GM19023 (cell line): ENCODE results near the gene ZNF792.
"Not testable (repeated sequence)": the region's sequence is repeated elsewhere in the genome, so short reads cannot be mapped to it uniquely, and the experiment has no call there.

Experiments used
- ATAC-seq: cut with Tn5 transposase; IDR thresholded peaks from one replicate; pipeline ENCODE4 v1.9.1; 2021; ENCODE audit warnings: mild to moderate bottlenecking, moderate library complexity; ENCODE audit not compliant: unreplicated experiment

ZNF792 gene

DNA sequence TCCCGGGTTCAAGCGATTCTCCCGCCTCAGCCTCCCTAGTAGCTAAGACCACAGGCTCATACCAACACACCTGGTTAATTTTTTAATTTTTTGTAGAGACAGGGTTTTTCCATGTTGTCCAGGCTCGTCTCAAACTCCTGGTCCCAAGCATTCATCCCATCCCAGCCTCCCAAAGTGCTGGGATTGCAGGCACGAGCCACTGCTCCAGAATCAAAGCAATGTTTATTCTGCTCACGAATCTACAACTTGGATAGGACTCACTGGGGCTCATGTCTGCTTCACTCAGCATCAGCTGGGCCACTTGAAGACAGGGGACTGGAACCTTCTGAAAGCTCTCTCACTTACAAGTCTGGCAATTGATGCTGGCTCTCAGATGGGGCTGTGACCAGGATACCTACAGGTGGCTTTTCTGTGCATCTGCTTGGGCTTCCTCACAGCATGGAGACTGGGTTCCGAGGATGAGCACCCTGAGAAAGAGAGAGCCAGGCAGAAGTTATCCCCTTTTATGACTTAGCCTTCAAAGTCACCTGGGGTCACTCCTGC lies 8.2 kb upstream of the ZNF792 start:
- ATAC-seq, result no peak

DNA sequence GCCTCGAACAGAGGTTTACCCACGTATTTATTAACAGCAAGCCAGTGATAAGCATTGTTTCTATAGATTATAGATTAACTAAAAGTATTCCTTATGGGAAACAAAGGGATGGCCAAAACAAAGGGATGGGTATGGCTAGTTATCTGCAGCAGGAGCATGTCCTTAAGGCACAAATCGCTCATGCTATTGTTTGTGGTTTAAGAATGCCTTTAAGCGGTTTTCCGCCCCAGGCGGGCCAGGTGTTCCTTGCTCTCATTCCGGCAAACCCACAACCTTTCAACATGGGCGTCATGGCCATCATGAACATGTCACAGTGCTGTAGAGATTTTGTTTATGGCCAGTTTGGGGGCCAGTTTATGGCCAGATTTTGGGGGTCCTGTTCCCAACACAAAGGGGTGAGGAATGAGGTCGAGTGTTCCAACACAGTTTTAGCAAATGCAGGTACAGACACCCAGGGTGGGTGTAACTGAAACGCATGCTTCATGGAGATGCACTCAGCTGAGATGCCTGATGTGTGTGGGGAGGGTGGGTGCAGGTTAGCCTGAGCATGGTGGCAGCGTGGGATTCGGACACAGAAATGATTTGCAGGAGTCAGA lies 6.3 kb upstream of the ZNF792 start:
- not testable (repeated sequence) for ATAC-seq

DNA sequence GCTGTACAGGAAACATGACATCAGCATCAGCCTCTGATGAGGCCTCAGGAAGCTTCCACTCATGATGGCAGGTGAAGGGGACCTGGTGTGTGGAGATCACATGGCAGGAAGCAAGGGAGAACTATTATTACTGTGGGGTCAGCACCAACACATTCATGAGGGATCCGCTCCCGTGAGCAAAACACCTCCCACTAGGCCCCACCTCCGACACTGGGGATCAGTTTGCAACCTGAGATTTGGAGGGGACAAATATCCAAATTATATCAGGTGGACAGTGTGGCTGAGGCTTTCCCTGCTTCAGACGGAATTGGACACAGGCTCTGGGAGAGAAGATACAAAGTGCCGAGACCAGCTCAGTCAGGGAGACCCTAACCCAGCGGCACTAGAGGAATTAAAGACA lies 5.7 kb upstream of the ZNF792 start:
- no peak for ATAC-seq

DNA sequence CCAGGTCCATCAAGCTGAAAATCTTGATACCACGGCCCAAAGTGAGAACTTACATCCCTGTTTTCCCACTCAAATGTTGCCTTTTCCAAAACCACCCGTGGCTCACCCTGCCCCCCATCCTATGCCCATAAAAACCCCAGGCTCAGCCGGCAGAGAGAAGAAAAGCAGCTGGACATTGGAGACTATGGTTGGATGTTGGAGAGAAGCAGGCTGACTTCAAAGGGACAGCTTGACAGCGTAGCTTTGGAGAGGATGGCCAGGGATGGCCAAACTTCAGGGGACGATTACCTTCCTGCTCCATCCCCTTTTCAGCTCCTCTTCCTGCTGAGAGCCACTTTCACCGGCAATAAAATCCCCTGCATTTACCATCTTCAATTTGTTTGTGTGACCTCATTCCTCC lies 3.5 kb upstream of the ZNF792 start:
- ATAC-seq, result no peak

DNA sequence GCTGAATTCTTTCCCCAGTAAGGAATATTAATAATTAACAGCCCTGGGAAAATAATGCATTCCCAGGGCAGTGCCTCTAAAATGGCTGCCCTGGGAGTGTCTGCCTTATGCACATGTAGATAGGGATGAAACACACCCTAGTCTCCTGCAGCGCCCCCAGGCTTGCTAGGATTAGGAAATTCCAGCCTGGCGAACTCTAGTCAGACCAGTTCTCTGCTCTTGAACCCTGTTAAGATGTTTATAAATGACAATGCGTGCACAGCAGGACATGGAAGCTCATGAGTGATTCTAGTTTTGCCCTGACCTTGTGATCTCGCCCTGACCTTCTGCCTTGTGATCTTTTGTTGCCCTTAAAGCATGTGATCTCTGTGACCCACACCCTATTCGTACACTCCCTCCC lies 1.5 kb upstream of the ZNF792 start:
- ATAC-seq, result not testable (repeated sequence)

DNA sequence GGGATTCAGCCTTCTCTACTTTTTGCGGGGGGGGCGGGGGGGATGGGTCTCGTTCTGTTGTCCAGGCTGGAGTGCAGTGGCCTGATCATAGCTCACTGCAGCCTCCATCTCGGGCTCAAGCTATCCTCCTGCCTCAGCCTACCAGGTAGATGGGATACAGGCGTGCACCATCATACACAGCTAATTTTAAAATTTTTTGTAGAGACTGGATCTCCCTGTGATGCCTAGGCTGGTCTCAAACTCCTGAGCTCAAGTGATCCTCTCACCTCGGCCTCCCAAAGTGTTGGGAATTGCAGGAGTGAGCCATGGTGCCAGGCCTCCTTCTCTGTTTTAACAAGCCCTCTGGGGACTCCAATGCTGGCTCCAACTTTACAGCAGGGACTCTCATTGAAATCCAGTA lies 569 bp upstream of the ZNF792 start:
- ATAC-seq, result no peak

DNA sequence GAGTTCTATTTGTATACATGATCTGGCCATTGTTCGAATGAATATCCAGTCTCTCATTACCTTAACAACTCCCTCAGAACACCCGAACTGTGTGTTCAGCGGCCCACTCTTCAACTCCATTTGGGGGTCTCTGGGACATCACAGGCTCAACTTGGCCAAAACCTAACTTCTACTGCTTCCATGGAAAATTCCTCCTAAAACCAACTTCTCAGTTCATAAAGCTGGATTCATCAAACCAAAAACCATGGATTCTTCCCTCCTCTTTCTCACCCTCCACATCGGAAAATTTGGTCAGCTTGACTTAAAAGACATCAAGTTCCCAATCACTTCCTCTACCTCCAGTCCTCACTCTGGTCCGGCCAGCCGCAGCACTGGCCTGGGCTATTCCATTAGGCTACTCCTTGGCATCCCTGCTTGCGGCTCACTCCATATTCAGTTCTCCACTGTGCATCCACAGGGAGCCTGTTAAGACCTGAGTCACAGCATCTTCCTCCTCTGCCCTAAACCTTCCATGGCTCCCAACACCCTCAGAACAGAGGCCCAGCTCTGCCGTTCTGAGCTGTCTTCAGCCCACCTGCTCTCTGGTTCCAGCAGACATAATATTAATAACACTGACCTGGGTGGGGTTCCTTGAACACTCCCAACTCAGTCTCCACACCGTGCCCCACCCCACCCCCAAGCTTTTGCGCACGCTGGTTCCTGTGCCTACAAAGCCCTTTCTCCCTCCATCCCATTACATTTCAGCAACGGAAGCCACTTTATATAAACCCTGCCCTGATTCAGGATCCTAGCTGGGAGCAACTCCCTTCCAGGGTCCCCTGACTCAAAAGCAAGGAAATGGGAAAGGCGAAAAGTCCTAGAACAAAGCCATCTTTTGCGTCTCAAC lies 1.1 kb downstream of the ZNF792 start:
- no peak for ATAC-seq

DNA sequence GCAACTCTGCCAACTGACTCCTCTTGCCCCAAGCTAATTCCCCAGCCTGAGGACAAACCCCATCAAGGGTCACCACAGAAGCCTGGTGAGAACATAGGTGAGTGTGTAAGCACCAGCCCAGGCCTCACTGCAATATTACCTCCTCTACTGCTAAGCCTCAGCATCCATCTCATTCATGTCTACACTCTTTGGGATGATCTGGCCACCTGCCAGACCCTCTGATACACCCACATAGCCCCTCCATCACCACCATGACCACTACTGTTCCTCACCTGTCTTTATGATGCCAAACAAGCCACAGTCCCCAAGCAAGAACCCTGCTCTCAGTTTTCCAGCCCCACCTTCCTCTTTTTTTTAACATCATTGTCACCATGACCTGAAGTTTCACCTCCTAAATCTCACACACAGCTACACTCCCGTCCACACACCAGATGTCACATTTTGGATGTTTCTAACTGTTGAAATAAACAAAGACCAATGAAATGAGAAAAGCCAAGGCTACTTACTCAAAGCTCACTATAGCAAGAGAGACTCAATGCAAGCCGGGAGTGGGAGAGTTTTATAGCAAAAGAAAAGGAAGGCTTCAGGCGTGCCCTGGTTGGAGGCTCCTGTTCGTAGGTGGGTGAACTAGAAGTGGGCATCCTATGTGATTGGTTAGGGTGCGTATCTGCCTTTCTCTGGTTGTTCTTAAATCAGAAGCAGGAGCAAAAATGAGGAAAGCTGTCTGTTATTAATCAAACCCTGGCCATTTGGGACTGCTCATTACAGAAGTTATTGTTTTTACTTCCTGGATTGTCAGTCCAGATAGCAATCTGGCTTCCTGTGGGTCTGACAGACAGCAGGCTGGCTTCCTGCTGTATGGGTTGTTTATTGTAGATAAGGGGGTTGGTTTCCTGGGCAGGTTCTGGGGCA lies 2.0 kb downstream of the ZNF792 start:
- ATAC-seq, result no peak

DNA sequence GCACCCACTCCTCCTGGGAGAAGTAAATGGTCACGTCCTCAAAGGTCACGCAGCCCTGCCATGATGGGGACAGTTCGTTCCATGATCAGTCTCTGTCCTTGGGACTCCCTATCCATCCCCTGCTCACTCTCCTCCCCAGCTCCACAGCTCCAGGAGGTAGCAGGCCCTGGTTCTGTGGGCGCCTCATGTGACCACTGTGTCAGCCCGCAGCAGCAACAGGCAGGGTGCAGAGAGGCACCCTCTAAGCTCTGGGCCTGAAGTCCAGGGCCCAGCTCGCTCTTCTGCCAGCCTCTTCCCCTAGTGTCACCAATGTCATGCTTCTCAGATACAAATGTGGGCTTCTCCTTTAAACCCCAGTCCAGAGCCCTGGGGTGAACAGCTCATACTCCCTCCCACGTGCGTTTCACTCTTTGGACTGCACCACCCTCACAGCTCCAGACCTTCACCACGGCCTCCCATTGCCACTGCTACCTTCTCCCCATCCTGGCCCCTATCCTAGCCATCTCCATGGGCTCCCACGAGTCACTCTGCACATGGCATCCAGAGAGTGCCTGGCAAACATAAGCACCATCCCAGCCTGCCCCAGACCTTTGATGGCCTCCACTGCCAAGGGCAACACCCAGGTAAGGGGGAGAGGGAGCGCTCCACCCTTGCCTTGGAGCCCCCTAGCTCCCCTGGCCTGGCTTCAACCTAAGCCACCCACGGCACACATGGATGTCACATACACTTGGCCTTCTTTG lies 2.9 kb downstream of the ZNF792 start:
- no peak for ATAC-seq

DNA sequence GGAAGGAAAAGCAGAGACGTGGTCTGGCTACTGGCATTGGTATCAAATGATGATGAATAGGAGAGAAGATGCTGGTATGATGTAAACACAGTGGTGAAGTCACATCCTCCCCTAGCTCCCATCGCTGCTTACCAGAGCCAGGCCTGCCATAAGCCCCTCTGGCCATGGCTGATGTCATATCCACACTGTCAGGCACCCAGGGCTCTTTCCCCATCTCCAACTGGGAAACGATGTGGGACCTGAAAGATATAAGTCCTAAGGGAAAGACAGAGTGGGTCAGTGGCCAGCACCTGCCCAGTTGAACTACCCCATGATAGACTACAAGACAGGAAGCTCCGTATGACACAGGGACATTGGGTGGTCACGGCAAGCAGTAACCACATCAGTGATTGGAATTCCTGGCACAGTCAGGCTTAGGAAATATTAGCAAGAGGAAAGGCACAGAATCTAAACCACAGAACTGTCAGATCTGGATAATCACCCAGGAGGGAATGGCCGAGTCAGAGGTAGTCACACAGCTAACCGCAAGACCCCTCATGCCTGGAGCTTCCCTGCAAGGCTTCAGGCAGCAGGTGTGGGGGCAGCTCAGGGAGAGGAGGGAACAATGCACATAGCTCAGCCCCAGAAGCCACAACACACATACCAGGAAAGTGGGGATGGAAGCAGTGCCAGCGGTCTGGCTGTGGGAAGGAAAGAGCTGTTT lies 3.8 kb downstream of the ZNF792 start:
- no peak for ATAC-seq

DNA sequence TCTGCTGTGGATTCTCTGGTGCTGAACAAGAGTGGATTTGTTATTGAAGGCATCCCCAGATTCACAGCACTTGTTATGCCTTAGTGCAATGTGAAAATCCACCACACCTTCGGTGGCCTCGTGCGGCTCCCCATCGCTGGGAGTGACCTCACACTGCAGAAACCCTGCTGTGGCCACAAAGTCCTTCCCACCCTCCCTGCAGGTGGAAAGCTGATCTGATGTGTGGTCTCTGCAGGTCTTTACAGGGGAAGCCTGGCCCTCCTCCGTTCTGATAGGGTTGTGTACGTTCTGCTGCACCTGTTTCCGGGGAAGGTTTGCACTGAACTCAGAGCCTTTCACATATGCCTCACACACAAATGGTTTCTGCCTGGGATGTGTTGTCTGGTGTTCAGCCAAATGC lies 5.0 kb downstream of the ZNF792 start:
- ATAC-seq, result no peak

DNA sequence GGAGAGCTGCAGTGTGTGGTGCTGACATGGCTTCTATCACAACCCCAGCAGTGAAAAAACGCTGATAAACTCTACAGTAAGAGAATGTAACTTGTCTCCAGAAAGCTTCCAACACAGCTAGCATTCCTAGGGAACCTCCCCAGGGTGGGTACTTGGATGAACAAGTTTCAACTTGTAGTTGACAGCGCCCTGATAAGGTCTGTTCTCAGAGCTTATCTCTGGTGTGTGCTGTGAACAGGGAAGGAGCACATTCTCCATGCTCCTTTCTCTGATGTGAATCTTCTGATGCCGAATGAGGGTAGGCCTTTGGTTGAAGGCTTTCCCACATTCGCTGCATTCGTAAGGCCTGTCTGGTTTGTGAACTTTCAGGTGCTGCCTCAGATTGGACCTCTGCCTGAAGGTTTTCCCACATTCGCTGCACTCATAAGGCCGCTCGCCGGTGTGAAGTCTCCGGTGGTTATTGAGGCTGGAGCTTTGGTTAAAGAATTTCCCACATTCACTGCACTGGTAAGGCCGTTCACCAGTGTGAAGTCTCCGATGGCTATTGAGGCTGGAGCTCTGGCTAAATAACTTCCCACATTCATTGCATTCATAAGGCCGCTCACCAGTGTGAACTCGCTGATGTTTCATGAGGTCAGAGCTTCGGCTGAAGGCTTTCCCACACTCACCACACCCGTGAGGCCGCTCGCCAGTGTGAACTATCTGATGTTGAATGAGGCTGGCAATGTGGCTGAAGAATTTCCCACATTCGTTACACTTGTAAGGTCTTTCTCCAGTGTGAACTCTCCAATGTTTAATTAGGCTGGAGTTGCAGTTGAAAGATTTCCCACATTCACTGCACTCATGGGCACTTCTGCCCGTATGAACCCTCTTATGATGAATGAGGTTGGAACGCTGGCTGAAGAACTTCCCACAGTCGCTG lies 5.9 kb downstream of the ZNF792 start:
- no peak for ATAC-seq

DNA sequence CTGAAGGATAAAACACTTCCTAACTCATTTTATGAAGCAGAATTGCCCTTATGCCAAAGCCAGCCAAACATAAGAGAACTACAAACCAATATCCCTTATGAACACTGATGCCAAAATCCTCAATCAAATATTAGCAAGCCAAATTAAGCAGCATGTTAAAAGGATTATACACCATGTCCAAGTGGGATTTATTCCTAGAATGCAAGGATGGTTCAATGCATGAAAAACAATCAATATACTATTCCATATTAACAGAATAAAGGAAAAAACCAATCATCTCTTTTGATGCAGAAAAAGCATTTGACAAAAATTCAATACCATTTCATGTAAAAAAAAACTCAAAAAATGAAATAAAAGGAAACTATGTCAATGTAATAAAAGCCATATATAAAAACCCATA lies 10.9 kb downstream of the ZNF792 start:
- no peak for ATAC-seq

DNA sequence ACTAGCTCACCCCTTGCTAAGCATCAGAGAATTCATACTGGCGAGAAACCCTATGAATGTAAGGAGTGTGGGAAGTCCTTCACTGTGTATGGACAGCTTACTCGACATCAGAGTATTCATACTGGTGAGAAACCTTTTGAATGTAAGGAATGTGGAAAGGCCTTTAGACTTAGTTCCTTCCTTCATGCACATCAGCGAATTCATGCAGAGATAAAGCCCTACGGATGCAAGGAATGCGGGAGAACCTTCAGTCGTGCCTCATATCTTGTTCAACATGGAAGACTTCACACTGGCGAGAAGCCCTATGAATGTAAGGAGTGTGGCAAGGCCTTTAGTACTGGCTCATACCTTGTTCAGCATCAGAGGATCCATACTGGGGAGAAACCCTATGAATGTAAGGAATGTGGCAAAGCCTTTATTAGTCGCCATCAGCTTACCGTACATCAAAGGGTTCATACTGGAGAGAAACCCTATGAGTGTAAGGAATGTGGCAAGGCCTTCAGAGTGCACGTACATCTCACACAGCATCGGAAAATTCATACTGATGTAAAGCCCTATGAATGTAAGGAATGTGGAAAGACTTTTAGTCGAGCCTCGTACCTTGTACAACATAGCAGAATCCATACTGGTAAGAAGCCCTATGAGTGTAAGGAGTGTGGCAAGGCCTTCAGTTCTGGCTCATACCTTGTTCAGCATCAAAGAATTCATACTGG lies 20.0 kb downstream of the ZNF792 start:
- no peak for ATAC-seq

DNA sequence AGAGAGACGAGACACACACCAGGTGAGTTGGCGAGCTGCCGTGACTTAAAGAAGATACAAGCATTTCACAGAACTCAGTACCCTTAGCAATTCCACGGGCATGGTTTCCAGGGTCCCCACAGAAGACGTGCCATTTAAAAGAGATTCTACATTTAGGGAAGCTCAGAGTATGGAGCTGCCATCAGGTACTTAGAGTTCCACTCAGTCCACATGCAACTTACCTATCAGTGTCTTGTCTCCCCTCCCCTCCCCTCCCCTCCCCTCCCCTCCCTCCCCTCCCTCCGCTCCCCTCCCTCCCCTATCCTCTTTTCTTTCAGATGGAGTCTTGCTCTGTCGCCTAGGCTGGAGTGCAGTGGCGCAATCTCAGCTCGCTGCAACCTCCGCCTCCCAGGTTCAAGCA lies 25.1 kb downstream of the ZNF792 start:
- ATAC-seq, result no peak

DNA sequence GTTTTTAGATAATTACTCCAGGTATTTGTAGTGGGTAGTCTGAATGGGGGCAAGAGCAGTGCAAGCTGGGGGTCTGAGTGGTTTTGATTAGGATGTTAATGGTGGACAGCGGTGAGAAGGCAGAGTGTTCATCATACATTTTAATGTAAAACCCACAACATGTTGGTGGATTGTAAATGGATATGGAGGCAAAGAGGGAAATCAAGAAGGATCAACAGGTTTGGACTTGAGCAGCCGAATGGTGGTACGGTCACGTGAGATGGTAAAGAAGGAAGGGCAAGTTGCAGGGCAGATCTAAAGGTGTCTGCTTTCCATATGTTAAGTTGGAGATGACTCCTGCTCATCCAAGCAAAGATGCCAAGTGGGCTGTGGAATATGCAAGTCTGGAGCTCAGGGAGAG lies 27.8 kb downstream of the ZNF792 start:
- ATAC-seq, result no peak

DNA sequence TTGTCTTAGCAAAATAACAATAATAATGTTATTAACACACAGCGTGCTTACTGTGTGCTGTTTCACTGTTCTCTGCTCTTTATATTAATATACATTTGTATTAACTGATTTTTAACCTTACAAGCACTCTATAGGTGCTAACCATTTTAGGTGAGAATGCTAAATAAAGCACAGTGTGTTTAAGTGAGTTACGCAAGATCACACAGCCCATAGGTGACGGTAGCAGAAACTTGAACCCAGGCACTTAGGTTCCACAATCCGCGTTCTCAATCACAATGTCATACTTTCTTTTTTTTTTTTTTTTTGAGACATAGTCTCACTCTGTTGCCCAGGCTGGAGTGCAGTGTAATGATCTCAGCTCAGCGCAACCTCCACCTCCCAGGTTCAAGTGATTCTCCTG lies 31.5 kb downstream of the ZNF792 start:
- ATAC-seq, result no peak

DNA sequence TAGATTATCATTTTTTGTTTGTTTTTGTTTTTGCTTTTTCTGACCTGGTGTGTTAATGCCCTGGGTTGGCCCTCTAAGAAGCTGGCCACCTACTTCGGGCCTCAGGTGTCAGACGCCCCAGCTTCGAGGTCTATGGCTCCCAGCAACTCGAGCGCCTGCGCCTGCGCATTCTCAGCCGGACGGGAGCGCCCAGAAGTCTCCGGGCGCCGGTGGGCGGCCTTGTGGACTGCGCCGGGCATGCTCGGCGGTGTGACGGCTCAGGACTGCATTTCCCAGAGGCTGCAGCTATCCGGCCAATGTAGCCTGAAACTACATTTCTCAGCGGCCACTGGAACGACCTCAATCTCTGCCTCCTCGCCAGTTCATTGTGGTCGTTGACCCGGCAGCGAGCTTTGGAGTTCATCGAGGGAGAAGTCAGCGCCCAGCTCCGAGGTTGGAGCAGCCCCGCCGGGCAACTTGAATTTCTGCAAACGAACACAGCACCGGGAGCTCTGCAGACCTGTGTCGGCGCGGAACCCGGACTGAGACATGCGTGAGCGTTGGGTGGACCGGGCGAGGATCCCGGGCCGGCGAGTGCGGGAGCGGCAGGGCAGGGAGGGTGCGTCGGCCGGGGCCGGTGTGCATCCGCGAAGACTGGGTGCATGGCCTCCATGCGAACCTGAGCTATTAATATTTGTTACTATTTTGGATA lies 37.2 kb downstream of the ZNF792 start, which contains the start of gene ZNF30:
Gene ZNF30, plus strand, starts transcription at position 219 of the 691 bp plus-strand sequence. CDS start 3,045 bp downstream, outside the sequence.
- peak; percentile 94 for ATAC-seq
